Nephron (organoid): ENCODE data around the gene CETP.

Source experiments
- H3K27ac Mint-ChIP-seq, 3 experiments: 2 replicates each; pipeline ENCODE4 v1.8.0; 2020; ENCODE audit warnings: mixed read lengths in 3 of 3, mild to moderate bottlenecking in 2 of 3, moderate library complexity in 1 of 3
- H3K27me3 Mint-ChIP-seq: 2 replicates; pipeline ENCODE4 v1.8.0; 2021; ENCODE audit warnings: low read depth, mild to moderate bottlenecking, moderate library complexity, mixed read lengths
- H3K36me3 Mint-ChIP-seq: 2 replicates; pipeline ENCODE4 v1.8.0; 2020; ENCODE audit warnings: low read depth, mixed read lengths
- H3K4me1 Mint-ChIP-seq: 2 replicates; pipeline ENCODE4 v1.8.0; 2020; ENCODE audit warnings: mixed read lengths
- H3K4me3 Mint-ChIP-seq, 3 experiments: 2 replicates each; pipeline ENCODE4 v1.8.0; 2020; ENCODE audit warnings: mild to moderate bottlenecking in 3 of 3, mixed read lengths in 3 of 3, moderate library complexity in 2 of 3
- H3K9me3 Mint-ChIP-seq: 2 replicates; pipeline ENCODE4 v1.8.0; 2020; ENCODE audit warnings: mixed read lengths
- TF ChIP-seq, protein P1 (sequence below), 3 experiments: fragments of 200-600 bp; sonication (generic); IDR thresholded peaks; one replicate each; pipeline ENCODE4 v1.5.0; 2021; ENCODE audit warnings: antibody characterized with exemption in 3 of 3; ENCODE audit not compliant: unreplicated experiment in 3 of 3

The CETP gene

DNA sequence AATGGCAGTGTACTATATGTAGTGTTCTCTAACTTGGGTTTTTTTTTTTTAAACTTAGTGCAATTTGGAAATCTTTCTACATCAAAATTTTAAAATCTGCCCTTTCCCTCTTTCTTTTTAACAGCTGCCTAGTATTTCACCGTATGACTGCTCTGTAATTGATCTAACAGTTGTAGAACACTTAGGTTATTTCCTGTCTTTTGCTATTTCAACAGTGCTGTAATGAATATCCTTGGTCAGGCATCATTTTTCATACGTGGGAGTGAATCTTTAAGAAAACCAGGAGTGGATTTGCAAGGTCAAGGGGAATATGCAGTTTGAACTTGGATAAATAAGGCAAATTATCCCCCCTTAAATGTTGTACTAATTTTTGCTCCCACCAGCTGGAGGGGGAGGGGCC lies 31.5 kb downstream of the CETP start:
- TF ChIP-seq, protein P1, sequence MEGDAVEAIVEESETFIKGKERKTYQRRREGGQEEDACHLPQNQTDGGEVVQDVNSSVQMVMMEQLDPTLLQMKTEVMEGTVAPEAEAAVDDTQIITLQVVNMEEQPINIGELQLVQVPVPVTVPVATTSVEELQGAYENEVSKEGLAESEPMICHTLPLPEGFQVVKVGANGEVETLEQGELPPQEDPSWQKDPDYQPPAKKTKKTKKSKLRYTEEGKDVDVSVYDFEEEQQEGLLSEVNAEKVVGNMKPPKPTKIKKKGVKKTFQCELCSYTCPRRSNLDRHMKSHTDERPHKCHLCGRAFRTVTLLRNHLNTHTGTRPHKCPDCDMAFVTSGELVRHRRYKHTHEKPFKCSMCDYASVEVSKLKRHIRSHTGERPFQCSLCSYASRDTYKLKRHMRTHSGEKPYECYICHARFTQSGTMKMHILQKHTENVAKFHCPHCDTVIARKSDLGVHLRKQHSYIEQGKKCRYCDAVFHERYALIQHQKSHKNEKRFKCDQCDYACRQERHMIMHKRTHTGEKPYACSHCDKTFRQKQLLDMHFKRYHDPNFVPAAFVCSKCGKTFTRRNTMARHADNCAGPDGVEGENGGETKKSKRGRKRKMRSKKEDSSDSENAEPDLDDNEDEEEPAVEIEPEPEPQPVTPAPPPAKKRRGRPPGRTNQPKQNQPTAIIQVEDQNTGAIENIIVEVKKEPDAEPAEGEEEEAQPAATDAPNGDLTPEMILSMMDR (IDR thresholded peaks at IDR 0.05; ENCODE audit: unreplicated experiment in 3 of 3): no peak
- Mint-ChIP-seq H3K36me3 (no peaks in the 10 kb centered on the region), H3K27me3 (peaks cover 74% of the 10 kb centered on the region), H3K9me3 (no peaks in the 10 kb centered on the region), H3K27ac (no peak overlapping the region), H3K4me3 (no peak overlapping the region), H3K4me1 (peaks cover 6% of the 10 kb centered on the region)

DNA sequence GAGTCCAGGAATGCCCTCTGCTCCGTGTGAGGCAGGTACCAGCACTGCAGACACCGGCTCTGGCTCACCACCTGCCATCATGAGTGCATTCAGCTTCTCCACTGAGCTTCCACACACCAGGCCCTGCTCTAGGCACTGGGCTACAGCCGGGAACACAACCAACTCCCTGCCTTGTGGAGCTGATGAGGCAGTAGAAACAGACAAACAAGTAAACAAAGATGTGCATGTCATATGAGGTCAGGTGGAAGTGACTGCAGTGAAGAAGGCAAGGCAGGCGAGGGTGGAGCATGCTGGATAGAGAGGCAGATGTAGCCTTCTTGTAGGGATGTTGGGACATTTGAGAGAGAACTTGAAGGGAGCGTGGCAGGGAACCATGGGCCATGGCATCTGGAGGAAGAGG lies 32.6 kb downstream of the CETP start:
- Mint-ChIP-seq H3K4me1 (peaks cover 6% of the 10 kb centered on the region), H3K9me3 (no peaks in the 10 kb centered on the region), H3K36me3 (no peaks in the 10 kb centered on the region), H3K4me3 (no peak overlapping the region), H3K27me3 (peaks cover 67% of the 10 kb centered on the region), H3K27ac (no peak overlapping the region)
- TF ChIP-seq, protein P1 (IDR thresholded peaks at IDR 0.05; ENCODE audit: unreplicated experiment in 3 of 3): no peak

DNA sequence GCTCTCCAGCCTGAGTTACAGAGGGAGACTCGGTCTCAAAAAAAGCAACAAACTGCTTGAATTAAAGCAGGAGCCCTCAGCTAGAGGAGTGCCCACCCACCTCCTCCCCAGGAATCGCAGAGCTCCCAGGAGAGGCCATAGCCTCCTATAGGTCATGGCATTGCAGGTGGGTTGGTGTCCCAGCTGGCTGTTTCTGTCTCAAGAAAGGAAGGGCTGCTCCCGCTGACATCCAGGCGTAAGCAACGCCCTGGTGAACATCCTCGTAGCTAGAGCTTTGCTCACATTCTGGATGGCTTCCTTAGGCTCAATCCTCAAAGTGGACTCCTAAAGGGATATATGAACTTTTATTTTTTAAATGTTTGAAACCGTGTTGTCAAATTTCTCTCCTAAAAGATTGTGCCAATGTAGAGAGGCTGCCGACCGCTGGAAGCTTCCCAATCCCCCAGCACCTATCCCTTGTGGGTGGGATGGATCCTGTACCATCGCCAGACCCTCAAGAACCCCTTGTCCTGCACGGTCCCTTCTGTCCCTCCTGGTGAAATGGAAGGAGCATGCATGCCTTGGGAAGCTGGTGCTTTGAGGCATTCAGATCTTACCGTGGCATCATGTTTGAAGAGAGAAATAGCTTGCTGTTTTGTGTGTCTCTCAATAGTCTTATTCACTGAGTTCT lies 33.5 kb downstream of the CETP start:
- peaks cover 57% of the 10 kb centered on the region for H3K27me3 Mint-ChIP-seq
- H3K9me3 Mint-ChIP-seq: no peaks in the 10 kb centered on the region
- no peak overlapping the region for H3K4me3 Mint-ChIP-seq
- TF ChIP-seq, protein P1 (IDR thresholded peaks at IDR 0.05; ENCODE audit: unreplicated experiment in 3 of 3): no peak
- no peaks in the 10 kb centered on the region for H3K4me1 Mint-ChIP-seq
- H3K27ac Mint-ChIP-seq: no peak overlapping the region
- H3K36me3 Mint-ChIP-seq: no peaks in the 10 kb centered on the region

DNA sequence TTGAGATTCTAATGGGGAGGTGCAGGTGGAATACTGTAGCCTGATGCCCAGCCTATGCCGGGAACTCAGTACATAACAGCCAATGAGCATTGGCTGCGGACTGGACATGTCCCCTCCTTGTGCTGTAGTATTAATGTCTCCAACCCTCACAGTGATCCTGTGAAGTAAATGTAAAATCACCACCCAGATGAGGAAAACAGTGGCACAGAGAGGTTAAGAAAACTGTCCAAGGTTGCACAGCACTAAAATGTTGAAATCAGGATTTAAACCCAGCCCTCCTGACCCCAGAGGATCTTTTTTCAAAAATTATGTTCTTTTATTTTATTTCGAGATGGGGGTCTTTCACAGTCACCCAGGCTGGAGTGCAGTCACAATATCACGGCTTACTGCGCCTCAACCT lies 35.5 kb downstream of the CETP start:
- no peaks in the 10 kb centered on the region for H3K9me3 Mint-ChIP-seq
- no peaks in the 10 kb centered on the region for H3K36me3 Mint-ChIP-seq
- TF ChIP-seq, protein P1 (IDR thresholded peaks at IDR 0.05; ENCODE audit: unreplicated experiment in 3 of 3): no peak
- H3K4me1 Mint-ChIP-seq: no peaks in the 10 kb centered on the region
- H3K27ac Mint-ChIP-seq: no peak overlapping the region
- peaks cover 40% of the 10 kb centered on the region for H3K27me3 Mint-ChIP-seq
- H3K4me3 Mint-ChIP-seq: no peak overlapping the region

DNA sequence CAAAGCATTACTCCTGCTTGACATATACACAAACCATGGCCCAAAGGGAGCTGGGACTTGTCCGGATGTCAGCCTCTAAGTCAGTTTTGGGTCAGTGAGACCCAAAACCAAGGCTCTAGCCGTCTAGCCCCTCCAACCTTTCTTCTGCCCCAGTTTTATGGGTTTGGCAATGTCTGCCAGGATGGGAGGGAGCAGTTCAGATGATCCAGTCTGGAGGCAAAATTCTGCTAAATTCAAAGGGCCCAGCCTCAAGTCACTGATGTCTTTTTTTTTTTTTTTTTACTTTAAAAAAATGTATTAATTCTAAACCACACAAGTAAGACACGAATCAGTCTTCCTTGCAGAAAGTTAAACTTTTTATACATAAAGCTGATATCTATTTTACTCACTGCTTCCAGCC lies 36.2 kb downstream of the CETP start:
- no peaks in the 10 kb centered on the region for H3K4me1 Mint-ChIP-seq
- H3K9me3 Mint-ChIP-seq: no peaks in the 10 kb centered on the region
- H3K27me3 Mint-ChIP-seq: peaks cover 40% of the 10 kb centered on the region
- TF ChIP-seq, protein P1 (IDR thresholded peaks at IDR 0.05; ENCODE audit: unreplicated experiment in 3 of 3): no peak
- no peak overlapping the region for H3K4me3 Mint-ChIP-seq
- H3K27ac Mint-ChIP-seq: no peak overlapping the region
- H3K36me3 Mint-ChIP-seq: no peaks in the 10 kb centered on the region

DNA sequence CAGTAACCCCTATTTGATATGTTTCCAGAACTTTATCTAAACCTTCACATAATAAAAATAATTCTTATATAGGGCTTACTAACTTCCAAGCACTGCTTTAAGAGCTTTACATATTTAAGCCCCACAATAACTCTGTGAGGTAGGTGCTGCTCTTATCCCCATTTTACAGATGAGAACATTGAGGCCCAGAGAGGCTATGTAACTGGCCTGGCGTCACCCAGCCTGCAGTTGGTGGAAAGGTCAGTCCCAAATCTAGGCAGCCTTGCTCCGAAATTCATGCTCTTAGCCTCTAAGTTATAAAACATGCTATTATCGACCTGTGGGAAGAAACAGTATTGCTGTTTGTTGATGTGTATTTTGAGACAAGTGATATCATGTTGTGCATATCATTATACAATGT lies 36.6 kb downstream of the CETP start:
- Mint-ChIP-seq H3K36me3 (no peaks in the 10 kb centered on the region), H3K4me3 (no peak overlapping the region), H3K9me3 (no peaks in the 10 kb centered on the region), H3K27ac (no peak overlapping the region), H3K4me1 (no peaks in the 10 kb centered on the region), H3K27me3 (peaks cover 40% of the 10 kb centered on the region)
- TF ChIP-seq, protein P1 (IDR thresholded peaks at IDR 0.05; ENCODE audit: unreplicated experiment in 3 of 3): no peak
